ENCODE measurements around the gene CLASP1.

Gene CLASP1

DNA sequence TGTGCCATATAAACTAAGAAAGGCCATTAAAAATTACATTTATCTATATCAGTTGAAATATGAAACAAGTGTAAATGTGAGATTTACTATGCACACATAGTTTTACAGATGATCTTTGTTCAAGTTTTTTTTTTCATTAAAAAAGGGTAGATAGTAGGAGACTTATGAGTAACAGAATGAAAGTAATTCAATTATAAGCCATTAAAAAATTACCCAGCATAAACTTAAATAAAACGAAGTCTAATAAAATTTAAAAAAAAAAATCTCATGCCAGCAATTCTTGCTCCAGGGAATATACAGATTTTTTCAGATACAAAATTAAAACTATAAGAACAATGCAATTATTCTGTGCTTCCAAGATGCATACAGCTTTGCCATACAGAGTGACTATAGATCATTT is 236.9 kb downstream of the CLASP1 start:
- no peaks in the 10 kb centered on the region for H3K9me3 ChIP-seq (replicated peaks in 1 of 11)
- H3K4me1 ChIP-seq: no peaks in the 10 kb centered on the region
- H4K20me1 ChIP-seq: peaks cover 0 to 14% (median 0%) of the 10 kb centered on the region in 11 experiments; a peak in 4 of 22 replicates
- H3K27me3 ChIP-seq: no peaks in the 10 kb centered on the region
- no peak for TF ChIP-seq Cebpa-rat (IDR thresholded peaks at IDR 0.05)
- H3K4me2 ChIP-seq: no peak overlapping the region
- H3K36me3 ChIP-seq: peaks cover 71 to 88% (median 82%) of the 10 kb centered on the region in 11 experiments
- no peak overlapping the region for H3K27ac ChIP-seq
- no peak overlapping the region for H3K9ac ChIP-seq
- H3K4me3 ChIP-seq: no peak overlapping the region

DNA sequence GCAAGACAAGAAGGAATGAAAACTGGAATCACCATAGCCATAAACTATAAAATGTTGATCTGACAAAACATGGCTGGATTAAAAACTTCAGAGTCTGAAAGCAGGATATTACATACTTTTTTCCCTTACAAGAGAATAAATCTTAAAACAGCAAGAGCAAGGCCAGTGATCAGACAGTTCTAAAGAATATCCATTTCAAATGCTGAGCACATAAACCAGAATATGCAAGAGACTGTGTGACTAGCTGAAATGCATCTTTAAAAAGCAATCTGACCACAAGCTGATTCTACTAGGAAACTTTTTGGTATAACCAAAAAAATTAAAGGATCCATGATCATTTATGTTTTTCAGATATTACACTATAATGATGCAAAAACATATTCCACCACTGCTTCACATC is 239.3 kb downstream of the CLASP1 start:
- Histone ChIP-seq H3K4me3 (no peak overlapping the region), H3K4me2 (no peak overlapping the region), H3K9ac (no peak overlapping the region), H3K36me3 (peaks cover 77 to 89% (median 85%) of the 10 kb centered on the region in 11 experiments), H3K27me3 (no peaks in the 10 kb centered on the region), H3K9me3 (replicated peaks in 1 of 11) (no peaks in the 10 kb centered on the region), H4K20me1 (peaks cover 0 to 19% (median 0%) of the 10 kb centered on the region in 11 experiments; a peak in 4 of 22 replicates), H3K4me1 (no peaks in the 10 kb centered on the region), H3K27ac (no peak overlapping the region)
- no peak for TF ChIP-seq Cebpa-rat (IDR thresholded peaks at IDR 0.05)

DNA sequence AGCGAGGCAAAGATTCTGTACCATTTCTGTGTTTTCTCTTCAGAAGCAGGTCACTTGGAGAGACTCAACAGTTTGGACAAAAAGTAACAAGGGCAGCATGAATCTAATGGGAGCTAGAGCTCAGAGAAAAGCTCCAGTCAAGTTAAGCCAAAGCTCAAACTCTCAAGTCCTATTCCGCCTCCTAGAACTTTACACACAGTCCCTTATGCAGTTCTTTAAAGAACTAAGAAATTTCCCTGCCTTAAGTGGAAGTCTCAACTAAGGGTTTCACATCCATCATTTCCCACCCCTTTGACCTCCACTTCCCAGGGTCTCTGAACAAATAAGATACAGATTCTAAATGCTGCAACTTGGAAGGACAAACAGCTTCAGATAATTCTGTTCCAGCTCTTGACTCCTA is 239.9 kb downstream of the CLASP1 start:
- Histone ChIP-seq H3K9ac (no peak overlapping the region), H3K4me1 (no peaks in the 10 kb centered on the region), H3K4me3 (no peak overlapping the region), H3K9me3 (replicated peaks in 1 of 11) (no peaks in the 10 kb centered on the region), H4K20me1 (peaks cover 0 to 20% (median 0%) of the 10 kb centered on the region in 11 experiments; a peak in 5 of 22 replicates), H3K36me3 (peaks cover 77 to 89% (median 85%) of the 10 kb centered on the region in 11 experiments), H3K4me2 (no peak overlapping the region), H3K27ac (no peak overlapping the region), H3K27me3 (no peaks in the 10 kb centered on the region)
- no peak for TF ChIP-seq Cebpa-rat (IDR thresholded peaks at IDR 0.05)

DNA sequence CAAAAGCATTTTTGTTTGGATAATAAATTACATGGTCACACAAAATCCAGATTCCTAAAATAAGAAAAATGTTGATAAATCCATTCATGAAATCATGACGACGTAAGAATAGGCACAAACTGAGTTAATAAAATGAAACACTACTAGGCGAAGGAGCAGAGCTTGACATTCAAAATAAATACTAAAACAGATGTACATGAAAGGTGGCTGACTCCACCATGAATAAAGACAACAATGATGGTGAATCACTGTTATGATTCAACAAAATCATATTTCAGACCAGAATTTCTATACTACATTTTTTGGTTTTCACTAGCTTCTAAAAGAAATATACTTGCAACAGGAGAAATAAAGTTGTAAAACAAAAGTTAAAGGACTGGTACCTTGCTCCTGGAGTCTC is 240.6 kb downstream of the CLASP1 start:
- Histone ChIP-seq H3K9me3 (replicated peaks in 1 of 11) (no peaks in the 10 kb centered on the region), H3K27ac (no peak overlapping the region), H3K4me3 (no peak overlapping the region), H3K27me3 (no peaks in the 10 kb centered on the region), H3K4me1 (no peaks in the 10 kb centered on the region), H3K36me3 (peaks cover 77 to 89% (median 85%) of the 10 kb centered on the region in 11 experiments), H3K9ac (no peak overlapping the region), H4K20me1 (peaks cover 0 to 13% (median 0%) of the 10 kb centered on the region in 11 experiments; a peak in 3 of 22 replicates), H3K4me2 (no peak overlapping the region)
- TF ChIP-seq Cebpa-rat (IDR thresholded peaks at IDR 0.05): no peak

DNA sequence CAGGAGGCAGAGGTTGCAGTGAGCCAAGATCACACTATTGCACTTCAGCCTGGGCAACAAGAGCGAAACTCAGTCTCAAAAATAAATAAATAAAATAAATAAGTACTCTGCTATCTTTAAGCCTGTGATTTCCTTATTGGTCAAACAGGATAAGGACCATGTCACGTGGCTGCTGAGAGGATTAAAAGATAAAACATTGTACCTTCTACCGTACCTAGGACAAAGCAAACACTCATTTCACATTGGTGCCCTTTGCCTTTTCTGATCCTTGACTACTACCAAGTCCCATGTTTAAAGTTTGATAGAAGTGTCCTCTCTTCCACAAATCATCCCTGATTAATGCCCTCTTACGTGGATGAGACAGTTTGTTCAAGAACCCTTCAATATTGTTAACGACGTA is 244.0 kb downstream of the CLASP1 start:
- Histone ChIP-seq H3K27ac (no peak overlapping the region), H3K9me3 (replicated peaks in 1 of 11) (no peaks in the 10 kb centered on the region), H3K4me3 (no peak overlapping the region), H3K36me3 (peaks cover 94 to 100% (median 97%) of the 10 kb centered on the region in 11 experiments), H3K9ac (no peak overlapping the region), H3K4me1 (no peaks in the 10 kb centered on the region), H3K4me2 (no peak overlapping the region), H3K27me3 (no peaks in the 10 kb centered on the region), H4K20me1 (peaks cover 0 to 18% (median 0%) of the 10 kb centered on the region in 11 experiments; a peak in 5 of 22 replicates)
- TF ChIP-seq Cebpa-rat (IDR thresholded peaks at IDR 0.05): no peak

DNA sequence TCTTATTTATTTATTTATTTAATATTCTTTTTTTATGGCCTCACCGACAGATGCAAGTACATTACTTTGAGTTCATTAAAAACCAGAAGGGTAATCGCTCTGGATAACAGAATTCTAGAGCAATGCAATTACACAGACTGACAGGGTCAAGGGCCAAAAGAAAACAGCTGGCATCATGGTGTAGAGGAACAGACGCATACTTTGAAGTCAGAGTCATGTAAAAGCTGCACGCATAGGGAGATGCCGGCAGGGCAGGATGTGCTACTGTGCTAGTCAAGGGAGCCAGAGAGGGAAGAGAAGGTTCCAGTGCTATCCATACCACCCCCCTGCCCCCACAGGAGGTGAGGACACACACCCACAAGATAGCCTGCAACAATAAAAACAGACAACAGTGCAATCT is 249.1 kb downstream of the CLASP1 start:
- no peaks in the 10 kb centered on the region for H3K4me1 ChIP-seq
- TF ChIP-seq Cebpa-rat (IDR thresholded peaks at IDR 0.05): no peak
- peaks cover 0 to 11% (median 0%) of the 10 kb centered on the region in 11 experiments; a peak in 5 of 22 replicates for H4K20me1 ChIP-seq
- no peak overlapping the region for H3K4me3 ChIP-seq
- no peak overlapping the region for H3K27ac ChIP-seq
- no peaks in the 10 kb centered on the region for H3K27me3 ChIP-seq
- H3K9me3 ChIP-seq (replicated peaks in 1 of 11): no peaks in the 10 kb centered on the region
- peaks cover 87 to 100% (median 97%) of the 10 kb centered on the region in 11 experiments for H3K36me3 ChIP-seq
- no peak overlapping the region for H3K9ac ChIP-seq
- H3K4me2 ChIP-seq: no peak overlapping the region

DNA sequence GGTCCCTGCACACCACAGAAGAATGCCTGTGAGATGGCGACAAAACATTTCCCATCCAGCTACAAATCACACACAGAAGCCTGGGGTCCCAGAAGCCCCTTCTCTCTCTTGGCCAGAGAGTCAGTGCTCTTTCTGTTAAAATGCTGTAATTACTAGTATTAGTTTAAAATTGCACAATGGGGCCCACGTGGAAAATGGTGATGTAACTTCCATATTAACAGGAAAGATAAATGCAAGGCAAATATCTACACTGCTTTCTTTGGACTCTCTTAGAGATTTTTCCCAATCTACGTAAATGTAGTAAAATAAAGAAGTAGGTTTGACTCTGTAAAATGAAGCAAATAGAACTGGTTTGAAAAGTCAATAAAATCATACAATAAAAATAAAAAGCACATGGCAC is 250.4 kb downstream of the CLASP1 start:
- H3K27me3 ChIP-seq: no peaks in the 10 kb centered on the region
- H4K20me1 ChIP-seq: peaks cover 0 to 6% (median 0%) of the 10 kb centered on the region in 11 experiments; a peak in 3 of 22 replicates
- no peak for TF ChIP-seq Cebpa-rat (IDR thresholded peaks at IDR 0.05)
- peaks cover 86 to 100% (median 96%) of the 10 kb centered on the region in 11 experiments for H3K36me3 ChIP-seq
- no peaks in the 10 kb centered on the region for H3K9me3 ChIP-seq (replicated peaks in 1 of 11)
- H3K4me3 ChIP-seq: no peak overlapping the region
- H3K4me1 ChIP-seq: no peaks in the 10 kb centered on the region
- no peak overlapping the region for H3K9ac ChIP-seq
- H3K27ac ChIP-seq: no peak overlapping the region
- H3K4me2 ChIP-seq: no peak overlapping the region

DNA sequence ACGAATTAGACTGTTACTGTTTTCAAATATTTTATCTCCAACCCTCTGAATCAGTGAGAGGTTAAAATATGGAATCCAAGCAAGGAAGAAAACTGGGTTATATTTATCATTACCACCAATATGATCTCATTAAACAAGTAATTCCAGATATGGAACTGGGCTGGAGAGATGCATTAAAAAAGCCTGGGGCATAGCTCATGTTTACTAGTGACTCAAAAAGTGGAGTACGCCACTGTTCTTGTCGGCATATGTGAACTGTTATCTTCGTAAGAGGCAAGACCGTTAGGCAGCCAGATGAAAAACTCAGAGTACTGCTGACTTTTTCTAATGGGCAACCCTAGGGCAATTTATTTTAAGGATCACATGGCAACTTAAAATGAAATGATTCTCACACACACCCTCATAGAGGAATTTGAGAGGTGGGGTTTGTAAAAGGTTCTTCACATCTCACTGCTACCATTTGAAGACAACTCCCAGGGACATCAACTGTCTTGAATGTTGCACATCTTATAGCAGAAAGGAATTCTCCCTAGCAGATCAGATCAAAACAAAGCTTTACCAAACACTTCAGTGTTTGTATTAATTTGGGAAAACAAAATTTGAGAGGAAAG is 259.1 kb downstream of the CLASP1 start:
- H3K9ac ChIP-seq: no peak overlapping the region
- TF ChIP-seq Cebpa-rat (IDR thresholded peaks at IDR 0.05): no peak
- H3K4me2 ChIP-seq: no peak overlapping the region
- H4K20me1 ChIP-seq: peaks cover 0 to 8% (median 0%) of the 10 kb centered on the region in 11 experiments; a peak in 2 of 22 replicates
- no peak overlapping the region for H3K4me3 ChIP-seq
- H3K27ac ChIP-seq: no peak overlapping the region
- H3K9me3 ChIP-seq (replicated peaks in 1 of 11): no peaks in the 10 kb centered on the region
- H3K36me3 ChIP-seq: peaks cover 76 to 96% (median 85%) of the 10 kb centered on the region in 11 experiments
- H3K27me3 ChIP-seq: no peaks in the 10 kb centered on the region
- H3K4me1 ChIP-seq: no peaks in the 10 kb centered on the region

DNA sequence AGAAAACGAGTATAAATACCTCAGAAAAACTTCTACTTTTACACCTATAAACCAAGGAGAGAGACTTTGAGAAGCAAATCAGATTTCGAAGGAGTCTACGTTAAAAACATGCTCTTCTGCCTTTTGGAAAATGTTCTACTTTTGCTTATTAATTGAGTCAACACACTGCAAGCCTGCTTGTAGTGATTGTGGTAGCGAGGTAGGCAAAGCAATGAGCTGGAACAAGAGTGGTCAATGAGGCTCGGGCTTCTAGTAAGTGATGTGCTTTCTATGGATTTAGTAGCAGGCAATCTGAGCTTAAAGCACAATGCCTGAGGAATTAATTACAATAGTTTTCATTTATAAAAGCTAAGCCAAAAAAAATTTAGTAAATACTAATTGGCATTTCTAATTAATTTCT is 260.9 kb downstream of the CLASP1 start:
- peaks cover 0 to 10% (median 0%) of the 10 kb centered on the region in 11 experiments; a peak in 4 of 22 replicates for H4K20me1 ChIP-seq
- H3K9me3 ChIP-seq (replicated peaks in 1 of 11): no peaks in the 10 kb centered on the region
- no peak overlapping the region for H3K27ac ChIP-seq
- H3K4me3 ChIP-seq: no peak overlapping the region
- no peak overlapping the region for H3K9ac ChIP-seq
- no peak overlapping the region for H3K4me2 ChIP-seq
- no peaks in the 10 kb centered on the region for H3K4me1 ChIP-seq
- H3K36me3 ChIP-seq: peaks cover 75 to 96% (median 84%) of the 10 kb centered on the region in 11 experiments
- no peak for TF ChIP-seq Cebpa-rat (IDR thresholded peaks at IDR 0.05)
- H3K27me3 ChIP-seq: no peaks in the 10 kb centered on the region

Measured in BLaER1 treated with 17β-estradiol and CSF1 and Interleukin-3, amounts not matched to agents 10 nM and 100 nM (cell line).